A673 (cell line): ENCODE data around the gene SHC4. TPM values are rescaled to one million over a fixed set of nuclear protein-coding genes. Genes with fewer than 3 reads are reported as not detected.

Source experiments
- BruUV-seq: library from RNA; stranded (reverse); fragments of 400-500 nt; replicated peaks from 2 replicates; lab custom pipeline; 2021; lab: Mats Ljungman, UMichigan
- CTCF ChIA-PET: fragments of 300-600 bp; sonication (Branson Sonifier 250); formaldehyde crosslinking; loops from one replicate; lab custom pipeline; 2022; ENCODE audit warnings: antibody characterized with exemption; lab: Charles Lee
- POLR2A ChIA-PET: fragments of 300-600 bp; sonication (Branson Sonifier 250); formaldehyde crosslinking; loops from one replicate; lab custom pipeline; 2022; ENCODE audit warnings: antibody characterized with exemption; ENCODE audit not compliant: low non-redundant PET; lab: Charles Lee
- DNase-seq: peaks from one replicate; pipeline ENCODE4 v3.0.0-alpha.2; 2015; ENCODE audit warnings: low spot score
- H3K27ac ChIP-seq: fragments of 200-600 bp; sonication (generic); 2 replicates; pipeline ENCODE4 v1.5.1; 2016; ENCODE audit warnings: mixed run types, low read depth, mild to moderate bottlenecking, mixed read lengths, antibody characterized with exemption, low read length; ENCODE audit not compliant: poor library complexity, severe bottlenecking
- H3K27me3 ChIP-seq: fragments of 200-600 bp; sonication (generic); replicated peaks from 2 replicates; pipeline ENCODE4 v1.6.1; 2017; ENCODE audit warnings: mixed run types, low read depth, mild to moderate bottlenecking, mixed read lengths, antibody characterized with exemption, low read length; ENCODE audit not compliant: insufficient read depth, poor library complexity
- H3K36me3 ChIP-seq: fragments of 200-600 bp; sonication (generic); 2 replicates; pipeline ENCODE4 v1.6.1; 2016; ENCODE audit warnings: mixed run types, mild to moderate bottlenecking, mixed read lengths, antibody characterized with exemption, low read length; ENCODE audit not compliant: insufficient read depth, poor library complexity, severe bottlenecking
- H3K4me1 ChIP-seq: fragments of 200-600 bp; sonication (generic); 2 replicates; pipeline ENCODE4 v1.6.1; 2017; ENCODE audit warnings: mixed run types, mild to moderate bottlenecking, mixed read lengths, antibody characterized with exemption, low read length; ENCODE audit not compliant: insufficient read depth, poor library complexity, severe bottlenecking
- H3K4me3 ChIP-seq: fragments of 200-600 bp; sonication (generic); 2 replicates; pipeline ENCODE4 v1.5.1; 2016; ENCODE audit warnings: low read depth, mixed run types, mild to moderate bottlenecking, mixed read lengths, low read length; ENCODE audit not compliant: poor library complexity, severe bottlenecking
- H3K9me3 ChIP-seq: fragments of 200-600 bp; sonication (generic); 2 replicates; pipeline ENCODE4 v1.6.1; 2016; ENCODE audit warnings: mixed run types, low read depth, mild to moderate bottlenecking, mixed read lengths, antibody characterized with exemption, low read length; ENCODE audit not compliant: poor library complexity, severe bottlenecking
- CTCF ChIP-seq: fragments of 300-800, 200-600 bp; sonication (generic); conservative IDR thresholded peaks from 2 replicates; pipeline ENCODE4 v1.5.1; 2017; ENCODE audit warnings: low read depth, mild to moderate bottlenecking, antibody characterized with exemption, low read length, moderate library complexity, mixed read lengths
- EZH2 ChIP-seq: fragments of 200-600 bp; sonication (generic); IDR thresholded peaks from 2 replicates; pipeline ENCODE4 v1.6.1; 2017; ENCODE audit warnings: borderline replicate concordance, low read depth, mild to moderate bottlenecking, mixed read lengths, antibody characterized with exemption, low read length; ENCODE audit not compliant: poor library complexity, severe bottlenecking
- intact Hi-C: fragments of 100-400 bp; cut with micrococcal nuclease; formaldehyde crosslinking; loops from one replicate; pipeline ENCODE4 v1.10.0; 2022; ENCODE audit not compliant: unreplicated experiment
- total RNA-seq: library from RNA; stranded (reverse); gene quantifications from 2 replicates; pipeline ENCODE4 v1.2.3, GENCODE V29; 2021

Gene SHC4
- total RNA-seq, 1 experiment from 2014 or later: 0.73 TPM

GRCh38 chr15:48877630-48878595 is 85.8 kb downstream of the SHC4 start, which contains the start of gene EID1:
Gene EID1 (plus strand): TSS chr15:48878134. CDS start chr15:48878177, 43 bp downstream.
- CTCF ChIA-PET: interaction anchor here (0.7 to 1.6 kb wide), 4 partner anchors 16 to 98 kb away, joined by 3 to 11 read pairs (median 4); partner anchors contain the start of gene SHC4
- intact Hi-C loops: no loop called here

GRCh38 chr15:48876057-48876456 is 87.7 kb downstream of the SHC4 start:
- intact Hi-C loops: no loop called here
- POLR2A ChIA-PET: interaction anchor here (0.5 kb wide), 1 partner anchor 183 kb away, joined by 4 read pairs; no protein-coding TSS in a partner anchor
- H3K4me3 ChIP-seq: no peak overlapping the region

More at GRCh38 chr15:48877630-48878595, 85.8 kb downstream of the SHC4 start, which contains the start of gene EID1:
- TSS peak; percentile 89 for BruUV-seq
- no peak for TF ChIP-seq EZH2
- no peak for TF ChIP-seq CTCF
- Histone ChIP-seq H3K36me3 (peaks cover 5% of the 10 kb centered on the region), H3K27ac (peak within 1 kb of the TSS; percentile 73), H3K9me3 (no peaks in the 10 kb centered on the region), H3K27me3 (no peaks in the 10 kb centered on the region), H3K4me1 (peaks cover 9% of the 10 kb centered on the region), H3K4me3 (peak within 1 kb of the TSS; percentile 69)
- POLR2A ChIA-PET: interaction anchor here (0.8 kb wide), 1 partner anchor 98 kb away, joined by 3 read pairs; no protein-coding TSS in a partner anchor
- peak; percentile 96 for DNase-seq

More at GRCh38 chr15:48876057-48876456, 87.7 kb downstream of the SHC4 start:
- Histone ChIP-seq H3K36me3 (peaks cover 5% of the 10 kb centered on the region), H3K4me1 (peaks cover 9% of the 10 kb centered on the region), H3K27ac (no peak overlapping the region), H3K27me3 (no peaks in the 10 kb centered on the region), H3K9me3 (no peaks in the 10 kb centered on the region)
- TF ChIP-seq CTCF (no peak), EZH2 (no peak)
- CTCF ChIA-PET: no interaction called here
- no peak for DNase-seq
- BruUV-seq: no TSS peak
